Activated CD8-positive, alpha-beta T cell treated with anti-CD3 and anti-CD28 coated beads for 36 hours (primary cell): ENCODE measurements around the gene ROBO2. TPM values are rescaled to one million over a fixed set of nuclear protein-coding genes. Genes with fewer than 3 reads are reported as not detected.

ENCODE experiments used
- ATAC-seq: fragments of 200-7000 bp; cut with Tn5 transposase; one replicate; pipeline ENCODE4 v1.10.0; 2021; ENCODE audit warnings: mild to moderate bottlenecking, moderate library complexity
- CTCF ChIA-PET: fragments of 350-600 bp; sonication (Branson Sonifier 250); formaldehyde crosslinking; loops from one replicate; lab custom pipeline; 2021; ENCODE audit warnings: antibody characterized with exemption; lab: Charles Lee
- POLR2A ChIA-PET: fragments of 350-600 bp; sonication (Branson Sonifier 250); formaldehyde crosslinking; loops from one replicate; lab custom pipeline; 2021; ENCODE audit warnings: antibody characterized with exemption; lab: Charles Lee
- DNase-seq: peaks from one replicate; pipeline ENCODE4 v3.0.0-alpha.2; 2020
- H3K27ac Mint-ChIP-seq: one replicate; pipeline ENCODE4 v1.8.0; 2021; ENCODE audit warnings: mild to moderate bottlenecking, mixed read lengths
- H3K27me3 Mint-ChIP-seq: one replicate; pipeline ENCODE4 v1.8.0; 2021; ENCODE audit warnings: mixed read lengths
- H3K36me3 Mint-ChIP-seq: one replicate; pipeline ENCODE4 v1.8.0; 2021; ENCODE audit warnings: low read depth, mixed read lengths
- H3K4me1 Mint-ChIP-seq: one replicate; pipeline ENCODE4 v1.8.0; 2021; ENCODE audit warnings: low read depth, mixed read lengths
- H3K4me3 Mint-ChIP-seq: one replicate; pipeline ENCODE4 v1.8.0; 2021; ENCODE audit warnings: mild to moderate bottlenecking, moderate library complexity, mixed read lengths
- H3K9me3 Mint-ChIP-seq: one replicate; pipeline ENCODE4 v1.8.0; 2021; ENCODE audit warnings: mixed read lengths
- intact Hi-C: fragments of 100-400 bp; cut with micrococcal nuclease; formaldehyde crosslinking; loops from one replicate; pipeline ENCODE4 v1.10.0; 2022
- total RNA-seq, 2 experiments: library from RNA; stranded (reverse); gene quantifications; one replicate each; pipeline ENCODE4 v1.2.3, GENCODE V29; 2021
- TF ChIP-seq, protein P1 (sequence below): fragments of 200-600 bp; IDR thresholded peaks from one replicate; pipeline ENCODE4 v1.8.0; 2022; ENCODE audit warnings: antibody characterized with exemption, mild to moderate bottlenecking

The ROBO2 gene
- total RNA-seq, 2 experiments from 2014 or later = not detected

DNA sequence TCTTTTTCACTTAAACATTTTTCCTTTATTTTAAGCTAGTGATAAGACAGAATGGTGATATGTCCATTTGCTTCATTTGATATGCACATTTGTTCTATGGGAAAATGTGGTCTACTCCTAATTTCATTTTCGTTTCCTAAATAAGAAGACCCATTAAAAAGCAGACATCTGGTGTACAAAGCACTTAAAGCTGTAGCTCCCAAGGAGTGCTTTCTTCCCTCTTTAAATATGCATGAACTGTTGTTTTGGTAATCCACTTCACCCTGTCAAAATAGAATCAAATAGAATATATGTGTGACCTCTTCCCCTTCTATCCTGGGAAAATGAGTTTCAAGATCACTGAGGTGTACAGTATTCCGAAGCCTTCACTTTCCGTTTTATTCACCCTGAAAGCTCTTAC lies 182.8 kb downstream of the ROBO2 start:
- CTCF ChIA-PET = no interaction called here
- Mint-ChIP-seq H3K36me3 (no peaks in the 10 kb centered on the region), H3K9me3 (peaks cover 4% of the 10 kb centered on the region), H3K27ac (no peak overlapping the region), H3K4me1 (no peaks in the 10 kb centered on the region), H3K4me3 (no peak overlapping the region), H3K27me3 (no peaks in the 10 kb centered on the region)
- POLR2A ChIA-PET = no interaction called here
- DNase-seq = no peak
- TF ChIP-seq, protein P1, sequence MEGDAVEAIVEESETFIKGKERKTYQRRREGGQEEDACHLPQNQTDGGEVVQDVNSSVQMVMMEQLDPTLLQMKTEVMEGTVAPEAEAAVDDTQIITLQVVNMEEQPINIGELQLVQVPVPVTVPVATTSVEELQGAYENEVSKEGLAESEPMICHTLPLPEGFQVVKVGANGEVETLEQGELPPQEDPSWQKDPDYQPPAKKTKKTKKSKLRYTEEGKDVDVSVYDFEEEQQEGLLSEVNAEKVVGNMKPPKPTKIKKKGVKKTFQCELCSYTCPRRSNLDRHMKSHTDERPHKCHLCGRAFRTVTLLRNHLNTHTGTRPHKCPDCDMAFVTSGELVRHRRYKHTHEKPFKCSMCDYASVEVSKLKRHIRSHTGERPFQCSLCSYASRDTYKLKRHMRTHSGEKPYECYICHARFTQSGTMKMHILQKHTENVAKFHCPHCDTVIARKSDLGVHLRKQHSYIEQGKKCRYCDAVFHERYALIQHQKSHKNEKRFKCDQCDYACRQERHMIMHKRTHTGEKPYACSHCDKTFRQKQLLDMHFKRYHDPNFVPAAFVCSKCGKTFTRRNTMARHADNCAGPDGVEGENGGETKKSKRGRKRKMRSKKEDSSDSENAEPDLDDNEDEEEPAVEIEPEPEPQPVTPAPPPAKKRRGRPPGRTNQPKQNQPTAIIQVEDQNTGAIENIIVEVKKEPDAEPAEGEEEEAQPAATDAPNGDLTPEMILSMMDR = no peak
- intact Hi-C loops = no loop called here
- no peak for ATAC-seq

DNA sequence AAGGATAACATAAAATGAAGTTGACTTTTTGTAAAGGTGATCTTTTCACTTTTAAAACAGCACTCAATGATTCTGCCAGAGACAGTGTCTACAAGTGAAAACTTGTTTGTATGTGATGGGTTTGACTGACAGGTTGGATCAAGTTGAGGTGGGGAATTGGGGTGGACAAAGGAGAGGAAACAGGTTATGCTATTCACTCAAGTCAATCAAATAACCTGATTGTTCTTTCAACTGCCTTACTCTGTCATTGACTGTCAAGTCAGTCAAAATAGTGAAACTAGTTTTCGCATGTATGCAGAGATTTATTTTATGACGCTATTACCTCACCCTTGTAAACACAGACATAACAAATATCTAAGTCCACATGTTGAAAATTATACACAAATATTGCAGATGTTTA lies 187.7 kb downstream of the ROBO2 start:
- POLR2A ChIA-PET = interaction anchor here (0.7 kb wide), 1 partner anchor 56 kb away, joined by 3 read pairs; no protein-coding TSS in a partner anchor
- no peaks in the 10 kb centered on the region for H3K27me3 Mint-ChIP-seq

GRCh38 chr3:77232557-77232956 lies 192.7 kb downstream of the ROBO2 start:
- TF ChIP-seq, protein P1 = no peak
- Mint-ChIP-seq H3K27me3 (no peaks in the 10 kb centered on the region), H3K36me3 (no peaks in the 10 kb centered on the region), H3K27ac (no peak overlapping the region), H3K4me3 (no peak overlapping the region), H3K9me3 (peaks cover under 1% of the 10 kb centered on the region), H3K4me1 (no peaks in the 10 kb centered on the region)
- ATAC-seq (no peak), DNase-seq (no peak)
- intact Hi-C loops = no loop called here
- CTCF ChIA-PET = no interaction called here
- POLR2A ChIA-PET = no interaction called here

More for the DNA sequence above, 187.7 kb downstream of the ROBO2 start:
- CTCF ChIA-PET = no interaction called here
- Mint-ChIP-seq H3K27ac (no peak overlapping the region), H3K4me1 (no peaks in the 10 kb centered on the region), H3K9me3 (peaks cover 4% of the 10 kb centered on the region), H3K4me3 (no peak overlapping the region), H3K36me3 (no peaks in the 10 kb centered on the region)
- TF ChIP-seq, protein P1 = no peak
- ATAC-seq (no peak), DNase-seq (no peak)
- intact Hi-C loops = no loop called here

GRCh38 chr3:77234004-77234403 lies 194.1 kb downstream of the ROBO2 start:
- Mint-ChIP-seq H3K36me3 (no peaks in the 10 kb centered on the region), H3K27ac (no peak overlapping the region), H3K4me3 (no peak overlapping the region), H3K27me3 (no peaks in the 10 kb centered on the region), H3K4me1 (no peaks in the 10 kb centered on the region), H3K9me3 (no peaks in the 10 kb centered on the region)
- ATAC-seq (no peak), DNase-seq (no peak)
- TF ChIP-seq, protein P1 = no peak
- ChIA-PET POLR2A (no interaction called here), CTCF (no interaction called here)
- intact Hi-C loops = no loop called here

DNA sequence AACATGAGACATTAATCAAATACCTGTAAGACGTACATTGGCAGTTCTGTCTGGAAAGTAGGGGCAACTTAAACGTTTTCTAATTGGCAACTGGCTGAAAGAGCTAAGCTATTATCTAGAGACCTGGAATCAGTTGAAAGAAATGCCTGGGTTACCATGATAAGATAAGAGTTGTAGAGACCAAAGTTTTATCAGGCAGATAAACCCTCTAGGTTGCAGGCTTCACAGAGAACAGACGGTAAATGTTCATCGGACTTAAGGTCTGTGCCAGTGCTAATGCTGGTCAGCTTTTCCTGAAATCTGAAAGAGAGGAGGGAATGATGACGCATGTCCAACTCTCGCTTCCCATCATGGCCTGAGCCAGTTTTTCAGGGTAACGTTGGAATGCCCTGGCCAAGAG lies 196.2 kb downstream of the ROBO2 start:
- H3K4me3 Mint-ChIP-seq = no peak overlapping the region
- no peak overlapping the region for H3K27ac Mint-ChIP-seq
- DNase-seq (no peak), ATAC-seq (no peak)
- intact Hi-C loops = no loop called here
- POLR2A ChIA-PET = no interaction called here
- TF ChIP-seq, protein P1 = no peak
- peaks cover 2% of the 10 kb centered on the region for H3K9me3 Mint-ChIP-seq
- CTCF ChIA-PET = no interaction called here
- no peaks in the 10 kb centered on the region for H3K27me3 Mint-ChIP-seq
- H3K36me3 Mint-ChIP-seq = no peaks in the 10 kb centered on the region
- H3K4me1 Mint-ChIP-seq = no peaks in the 10 kb centered on the region
